H1 (cell line): ENCODE data around the gene KNDC1. TPM values are rescaled to one million over a fixed set of nuclear protein-coding genes. Genes with fewer than 3 reads are reported as not detected.

Source experiments
- BACH1 ChIP-seq: IDR thresholded peaks from 2 replicates; pipeline ENCODE4 v1.6.1; 2012; ENCODE audit warnings: low read length, improper control_type of control experiment
- NANOG ChIP-seq: IDR thresholded peaks from 2 replicates; pipeline ENCODE4 v1.6.1; 2011; ENCODE audit warnings: low read length, low read depth, mild to moderate bottlenecking, inconsistent platforms; ENCODE audit not compliant: insufficient read depth, poor library complexity, severe bottlenecking
- PHF8 ChIP-seq: fragments of 200-600 bp; sonication (generic); conservative IDR thresholded peaks from 2 replicates; pipeline ENCODE4 v1.7.1; 2012; ENCODE audit warnings: low read depth, mild to moderate bottlenecking, inconsistent platforms, low read length, moderate library complexity
- TAF1 ChIP-seq: IDR thresholded peaks from 2 replicates; pipeline ENCODE4 v1.6.1; 2011; ENCODE audit warnings: mild to moderate bottlenecking, low read depth, low read length
- polyA plus RNA-seq, 7 experiments: library from polyadenylated mRNA; depleted of rRNA in 3 of 7; stranded (reverse) in 5 of 7; unstranded in 2 of 7; fragments of >200 nt in 5 of 7; fragments of 200-250 nt in 2 of 7; gene quantifications; 1 replicate in 5 of 7; 2 replicates in 1 of 7; 4 replicates in 1 of 7; pipeline versions ENCODE4 v1.2.1 to v1.2.3, GENCODE V29; 2011 to 2013; ENCODE audit warnings: missing spikeins in 2 of 7, mixed read lengths in 2 of 7
- total RNA-seq: library from RNA; stranded (reverse); fragmentation: NEBNext Ultra II Directional; extraction: Animal tissue kit (Norgen Biotek cat#: 25700); gene quantifications from 2 replicates; pipeline ENCODE4 v1.2.1, GENCODE V29; 2021

The KNDC1 gene
- total and polyA plus RNA-seq, 2 of the 8 experiments (the other 6 are each of a cell fraction or from before 2014, with no cell fraction given), result 7.5 to 16.7 TPM

DNA sequence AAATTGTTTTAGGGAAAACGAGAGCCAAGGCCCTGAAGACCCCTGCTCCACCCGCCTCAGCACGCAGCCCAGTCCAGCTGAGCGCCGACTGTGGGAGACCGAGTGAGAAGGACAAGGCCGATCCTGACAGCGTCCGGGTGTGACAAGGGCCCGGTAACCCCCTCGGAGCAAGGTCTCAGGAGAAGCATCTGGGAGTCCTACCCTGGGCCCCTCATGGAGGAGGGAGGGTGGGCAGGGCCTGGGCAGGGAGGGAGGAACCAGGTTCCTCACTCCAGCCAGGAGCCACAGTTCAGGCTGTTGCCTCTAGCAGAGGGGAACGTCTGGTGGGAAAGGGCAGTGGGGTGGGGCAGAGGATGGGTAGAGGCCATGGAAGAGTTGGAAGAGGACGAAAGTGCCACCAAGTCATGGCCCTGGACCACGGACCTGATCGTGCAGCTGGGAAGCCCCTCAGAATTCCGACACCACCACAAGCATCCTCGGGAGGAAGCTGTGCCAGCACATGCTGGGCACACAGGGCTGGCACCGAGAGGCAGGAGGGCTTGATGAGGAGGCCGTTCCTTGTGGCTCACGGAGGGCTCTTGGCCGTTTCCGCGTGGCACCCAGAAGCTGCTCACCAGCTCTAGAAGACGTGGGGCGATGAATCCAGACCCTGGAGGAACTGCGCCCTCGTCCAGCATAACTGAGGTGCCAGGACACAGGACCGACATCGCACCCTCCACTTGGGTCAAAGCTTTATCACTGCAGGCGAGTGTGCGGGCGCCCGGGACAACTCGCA is 2.2 kb upstream of the KNDC1 start (continued):
- no peak for TF ChIP-seq BACH1
- TF ChIP-seq TAF1, result no peak
- TF ChIP-seq NANOG, result no peak
- TF ChIP-seq PHF8, result no peak
